ENCODE measurements around the gene GTF2H1.
"Not testable (repeated sequence)": the region's sequence is repeated elsewhere in the genome, so short reads cannot be mapped to it uniquely, and the experiment has no call there.

The GTF2H1 gene

DNA sequence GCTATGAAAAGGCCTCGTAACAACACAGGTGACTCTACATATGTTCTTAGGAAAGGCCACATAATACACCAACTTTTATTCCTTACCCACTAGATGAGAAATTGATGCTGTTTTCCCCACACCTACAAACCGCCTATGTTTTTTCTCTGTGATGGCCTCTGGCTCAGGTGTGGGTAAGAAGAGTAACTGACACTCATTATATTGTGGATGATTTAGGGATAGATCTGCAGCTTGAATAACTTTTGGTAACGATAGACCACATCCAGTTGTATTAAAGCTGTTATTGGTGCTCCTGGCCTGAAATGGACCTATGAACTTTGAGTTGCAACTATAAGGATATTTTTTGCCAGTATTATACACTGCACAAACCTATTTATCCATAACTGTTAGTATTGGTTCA lies 75.6 kb downstream of the GTF2H1 start:
- no peak for TF ChIP-seq CTCF (conservative IDR thresholded peaks at IDR 0.05; ENCODE audit: low read depth)
- no peak for DNase-seq (ENCODE audit: low spot score)
- no peak overlapping the region; the same call in 1 of the 2 replicates for H3K27ac ChIP-seq
- CTCF ChIA-PET = interaction anchor here (0.7 kb wide), 1 partner anchor 101 kb away, joined by 4 read pairs; no protein-coding TSS in a partner anchor
- POLR2A ChIA-PET (ENCODE audit: low non-redundant PET) = no interaction called here

GRCh38 chr11:18401077-18401476 lies 78.7 kb downstream of the GTF2H1 start:
- POLR2A ChIA-PET (ENCODE audit: low non-redundant PET) = not testable (repeated sequence)

GRCh38 chr11:18404062-18404461 lies 81.7 kb downstream of the GTF2H1 start:
- no peak for TF ChIP-seq CTCF (conservative IDR thresholded peaks at IDR 0.05; ENCODE audit: low read depth)
- POLR2A ChIA-PET (ENCODE audit: low non-redundant PET) = no interaction called here

More at GRCh38 chr11:18401077-18401476, 78.7 kb downstream of the GTF2H1 start:
- H3K27ac ChIP-seq = peak overlapping the region; percentile 42
- DNase-seq (ENCODE audit: low spot score); CTCF ChIA-PET: not testable (repeated sequence)

GRCh38 chr11:18407400-18407799 lies 85.0 kb downstream of the GTF2H1 start:
- ChIA-PET CTCF (interaction anchor here (1.1 kb wide), 1 partner anchor 292 kb away, joined by 3 read pairs; no protein-coding TSS in a partner anchor), POLR2A (ENCODE audit: low non-redundant PET) (interaction anchor here (0.6 kb wide), 1 partner anchor 119 kb away, joined by 5 read pairs; no protein-coding TSS in a partner anchor)
- not testable (repeated sequence) for H3K27ac ChIP-seq
- DNase-seq (ENCODE audit: low spot score) = peak; percentile 57

More at GRCh38 chr11:18404062-18404461, 81.7 kb downstream of the GTF2H1 start:
- no peak for DNase-seq (ENCODE audit: low spot score)
- peak overlapping the region; percentile 54 for H3K27ac ChIP-seq
- CTCF ChIA-PET = no interaction called here

DNA sequence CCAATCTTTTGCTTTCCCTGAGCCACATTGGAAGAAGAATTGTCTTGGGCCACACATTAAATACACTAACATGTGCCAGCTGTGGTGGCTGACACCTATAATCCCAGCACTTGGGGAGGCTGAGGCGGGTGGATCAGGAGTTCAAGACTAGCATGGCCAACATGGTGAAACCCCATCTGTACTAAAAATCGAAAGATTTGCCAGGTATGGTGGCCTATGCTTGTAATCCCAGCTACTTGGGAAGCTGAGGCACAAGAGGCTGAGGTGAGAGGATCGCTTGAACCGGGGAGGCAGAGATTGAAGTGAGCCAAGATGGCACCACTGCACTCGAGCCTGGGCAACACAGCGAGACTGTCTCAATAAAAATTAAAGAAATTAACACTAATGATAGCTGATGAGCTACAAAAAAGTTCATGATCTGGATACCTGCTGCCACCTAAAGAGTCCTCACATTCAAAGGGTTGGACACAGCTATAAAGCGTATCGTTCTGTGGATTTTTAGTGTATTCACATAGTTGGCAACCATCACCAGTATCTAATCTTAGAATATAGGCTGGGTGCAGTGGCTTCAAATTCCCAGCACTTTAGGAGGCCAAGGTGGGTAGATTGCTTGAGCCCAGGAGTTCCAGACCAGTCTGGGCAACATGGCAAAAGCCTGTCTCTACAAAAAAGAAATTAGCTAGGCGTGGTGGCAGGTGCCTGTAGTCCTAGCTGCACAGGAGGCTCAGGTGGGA lies 86.4 kb downstream of the GTF2H1 start:
- no peak for TF ChIP-seq CTCF (conservative IDR thresholded peaks at IDR 0.05; ENCODE audit: low read depth)
- ChIA-PET POLR2A (ENCODE audit: low non-redundant PET) (no interaction called here), CTCF (interaction anchor here (0.6 kb wide), 1 partner anchor 14 kb away, joined by 5 read pairs; the partner anchor contains the start of gene LDHA)
- no peak for DNase-seq (ENCODE audit: low spot score)
- peak overlapping the region; percentile 68 for H3K27ac ChIP-seq

GRCh38 chr11:18416459-18416858 lies 94.1 kb downstream of the GTF2H1 start:
- DNase-seq (ENCODE audit: low spot score) = no peak
- TF ChIP-seq CTCF (conservative IDR thresholded peaks at IDR 0.05; ENCODE audit: low read depth) = no peak
- ChIA-PET POLR2A (ENCODE audit: low non-redundant PET) (no interaction called here), CTCF (no interaction called here)
- H3K27ac ChIP-seq = no peak overlapping the region
